ENCODE results near the gene RIMBP2.

Gene RIMBP2

GRCh38 chr12:130455161-130455560 is 260.9 kb downstream of the RIMBP2 start:
- no peak for DNase-seq

- DNase-seq = no peak
Measured at GRCh38 chr12:130454296-130454695, 261.8 kb downstream of the RIMBP2 start.

GRCh38 chr12:130452546-130452945 is 263.6 kb downstream of the RIMBP2 start:
- no peak for DNase-seq

- DNase-seq = no peak
Measured at GRCh38 chr12:130451001-130451930, 264.8 kb downstream of the RIMBP2 start.

- DNase-seq = no peak
Measured at GRCh38 chr12:130449291-130449690, 266.8 kb downstream of the RIMBP2 start.

- DNase-seq = no peak
Measured at GRCh38 chr12:130448044-130448821, 267.9 kb downstream of the RIMBP2 start.

GRCh38 chr12:130447655-130447965 is 268.5 kb downstream of the RIMBP2 start:
- DNase-seq = no peak

- DNase-seq = no peak
Measured at GRCh38 chr12:130446846-130447654, 269.0 kb downstream of the RIMBP2 start.

GRCh38 chr12:130444986-130445385 is 271.1 kb downstream of the RIMBP2 start:
- DNase-seq = no peak

- no peak for DNase-seq
Measured at GRCh38 chr12:130444061-130444460, 272.0 kb downstream of the RIMBP2 start.

- DNase-seq = no peak
Measured at GRCh38 chr12:130441771-130442760, 274.0 kb downstream of the RIMBP2 start.

- no peak for DNase-seq
Measured at GRCh38 chr12:130440411-130441080, 275.6 kb downstream of the RIMBP2 start.

- DNase-seq = no peak
Measured at GRCh38 chr12:130439250-130439649, 276.8 kb downstream of the RIMBP2 start.

GRCh38 chr12:130438711-130439110 is 277.4 kb downstream of the RIMBP2 start:
- no peak for DNase-seq

- DNase-seq = no peak
Measured at GRCh38 chr12:130438243-130438620, 277.9 kb downstream of the RIMBP2 start.

GRCh38 chr12:130437555-130438242 is 278.4 kb downstream of the RIMBP2 start:
- DNase-seq = no peak

GRCh38 chr12:130436741-130437501 is 279.2 kb downstream of the RIMBP2 start:
- DNase-seq = no peak

GRCh38 chr12:130435826-130436225 is 280.3 kb downstream of the RIMBP2 start:
- DNase-seq = peak; percentile 2

- no peak for DNase-seq
Measured at GRCh38 chr12:130435331-130435730, 280.8 kb downstream of the RIMBP2 start.

GRCh38 chr12:130434560-130434959 is 281.5 kb downstream of the RIMBP2 start:
- peak; percentile 18 for DNase-seq

All from activated CD4-positive, CD25-positive, alpha-beta regulatory T cell treated with anti-CD3 and anti-CD28 coated beads, Interleukin-2, amount 50 U/mL, for 72 hours (primary cell).